SU-DHL-6 (cell line): ENCODE results near the gene RTN4.

Experiments used
- H2AFZ ChIP-seq: fragments of 200-600 bp; sonication (generic); 2 replicates; pipeline ENCODE4 v1.6.1; 2014; ENCODE audit warnings: low read depth, mild to moderate bottlenecking, moderate library complexity, mixed read lengths, antibody characterized with exemption, low read length; ENCODE audit not compliant: severe bottlenecking
- H3F3A ChIP-seq: fragments of 200-600 bp; shearing (Covaris generic); 2 replicates; pipeline ENCODE4 v1.6.0; 2016; ENCODE audit warnings: antibody characterized with exemption, mild to moderate bottlenecking; ENCODE audit not compliant: insufficient read depth
- H3K27ac ChIP-seq: fragments of 200-600 bp; sonication (generic); 2 replicates; pipeline ENCODE4 v1.5.1; 2016; ENCODE audit warnings: low read depth, mild to moderate bottlenecking, low read length, moderate library complexity, mixed read lengths
- H3K27me3 ChIP-seq: fragments of 200-600 bp; sonication (generic), shearing (Covaris generic); 2 replicates; pipeline ENCODE4 v1.6.0; 2014; ENCODE audit warnings: mild to moderate bottlenecking, low read length
- H3K36me3 ChIP-seq: fragments of 200-600 bp; sonication (generic); 2 replicates; pipeline ENCODE4 v1.6.1; 2014; ENCODE audit warnings: mild to moderate bottlenecking, low read length, mixed read lengths
- H3K4me2 ChIP-seq: fragments of 300-600, 200-600 bp; shearing (Covaris generic), sonication (generic); 2 replicates; pipeline ENCODE4 v1.6.0; 2014; ENCODE audit warnings: low read length, low read depth, mild to moderate bottlenecking; ENCODE audit not compliant: poor library complexity, severe bottlenecking
- H3K4me3 ChIP-seq: fragments of 200-600 bp; sonication (generic); 2 replicates; pipeline ENCODE4 v1.5.1; 2014; ENCODE audit warnings: antibody characterized with exemption, low read length, mild to moderate bottlenecking, mixed read lengths; ENCODE audit not compliant: insufficient read depth, poor library complexity, severe bottlenecking
- H3K79me2 ChIP-seq: fragments of 200-600 bp; sonication (generic); 2 replicates; pipeline ENCODE4 v1.6.1; 2014; ENCODE audit warnings: mild to moderate bottlenecking, low read length, moderate library complexity; ENCODE audit not compliant: insufficient read depth
- H3K9ac ChIP-seq: fragments of 200-600 bp; sonication (generic); 2 replicates; pipeline ENCODE4 v1.7.0; 2014; ENCODE audit warnings: mild to moderate bottlenecking, low read length
- H3K9me2 ChIP-seq: fragments of 200-600 bp; sonication (generic); replicated peaks from 2 replicates; pipeline ENCODE4 v1.6.1; 2014; ENCODE audit warnings: low read length; ENCODE audit not compliant: insufficient read depth
- H3K9me3 ChIP-seq: fragments of 200-600 bp; sonication (generic); 2 replicates; pipeline ENCODE4 v1.6.1; 2014; ENCODE audit warnings: low read length, mixed read lengths; ENCODE audit not compliant: insufficient read depth
- H4K20me1 ChIP-seq: fragments of 200-600 bp; sonication (generic); 2 replicates; pipeline ENCODE4 v1.6.1; 2014; ENCODE audit warnings: low read depth, mild to moderate bottlenecking, antibody characterized with exemption, low read length, moderate library complexity, mixed read lengths
- EZH2phosphoT487 ChIP-seq: fragments of 200-600 bp; sonication (generic), shearing (Covaris generic); conservative IDR thresholded peaks from 2 replicates; pipeline ENCODE4 v1.6.1; 2018; ENCODE audit warnings: mild to moderate bottlenecking, antibody characterized with exemption, low read length, moderate library complexity, mixed read lengths
- TF ChIP-seq, protein P1 (sequence below): fragments of 200-600 bp; sonication (generic); IDR thresholded peaks from one replicate; pipeline ENCODE4 v1.5.1; 2017; ENCODE audit warnings: antibody characterized with exemption, mild to moderate bottlenecking, low read length, moderate library complexity; ENCODE audit not compliant: insufficient read depth, poor library complexity, severe bottlenecking

RTN4 gene

DNA sequence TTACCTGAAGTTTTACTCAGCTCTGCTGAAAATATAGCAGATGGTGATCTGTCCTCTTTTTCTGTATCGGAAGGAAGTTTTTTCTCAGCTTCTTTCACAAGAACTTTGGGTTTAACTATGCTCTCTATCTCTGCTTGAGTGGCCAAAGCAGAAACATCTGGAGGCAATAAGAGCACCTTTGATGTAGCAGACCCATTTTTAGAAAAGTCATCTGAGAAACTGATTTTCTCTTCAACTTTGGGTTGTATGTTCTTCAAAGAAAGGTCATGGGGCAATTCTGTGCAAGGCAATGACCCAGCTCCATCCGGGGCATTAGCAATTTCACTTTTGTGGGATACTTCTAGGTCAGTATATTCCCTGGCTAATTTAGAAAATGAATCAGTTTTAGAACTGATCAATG lies 25.2 kb downstream of the RTN4 start:
- H3K9me2 ChIP-seq: no peaks in the 10 kb centered on the region
- TF ChIP-seq EZH2phosphoT487: no peak
- TF ChIP-seq, protein P1, sequence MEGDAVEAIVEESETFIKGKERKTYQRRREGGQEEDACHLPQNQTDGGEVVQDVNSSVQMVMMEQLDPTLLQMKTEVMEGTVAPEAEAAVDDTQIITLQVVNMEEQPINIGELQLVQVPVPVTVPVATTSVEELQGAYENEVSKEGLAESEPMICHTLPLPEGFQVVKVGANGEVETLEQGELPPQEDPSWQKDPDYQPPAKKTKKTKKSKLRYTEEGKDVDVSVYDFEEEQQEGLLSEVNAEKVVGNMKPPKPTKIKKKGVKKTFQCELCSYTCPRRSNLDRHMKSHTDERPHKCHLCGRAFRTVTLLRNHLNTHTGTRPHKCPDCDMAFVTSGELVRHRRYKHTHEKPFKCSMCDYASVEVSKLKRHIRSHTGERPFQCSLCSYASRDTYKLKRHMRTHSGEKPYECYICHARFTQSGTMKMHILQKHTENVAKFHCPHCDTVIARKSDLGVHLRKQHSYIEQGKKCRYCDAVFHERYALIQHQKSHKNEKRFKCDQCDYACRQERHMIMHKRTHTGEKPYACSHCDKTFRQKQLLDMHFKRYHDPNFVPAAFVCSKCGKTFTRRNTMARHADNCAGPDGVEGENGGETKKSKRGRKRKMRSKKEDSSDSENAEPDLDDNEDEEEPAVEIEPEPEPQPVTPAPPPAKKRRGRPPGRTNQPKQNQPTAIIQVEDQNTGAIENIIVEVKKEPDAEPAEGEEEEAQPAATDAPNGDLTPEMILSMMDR: no peak
- peaks cover 12% of the 10 kb centered on the region; the same call in 1 of the 2 replicates for H4K20me1 ChIP-seq
- H2AFZ ChIP-seq: no peak overlapping the region
- H3K27me3 ChIP-seq: no peaks in the 10 kb centered on the region
- H3K27ac ChIP-seq: no peak overlapping the region
- H3K9me3 ChIP-seq: no peaks in the 10 kb centered on the region
- no peak overlapping the region for H3K9ac ChIP-seq
- H3K36me3 ChIP-seq: 0 out of 2 replicates have a peak, but pooled peaks cover 2% of the 10 kb centered on the region
- H3K4me2 ChIP-seq: no peak overlapping the region
- peaks cover 13% of the 10 kb centered on the region for H3F3A ChIP-seq
- H3K79me2 ChIP-seq: peaks cover 86% of the 10 kb centered on the region
- no peak overlapping the region for H3K4me3 ChIP-seq

GRCh38 chr2:55022476-55022875 lies 27.8 kb downstream of the RTN4 start:
- Histone ChIP-seq H3F3A (peaks cover 24% of the 10 kb centered on the region), H3K9me3 (no peaks in the 10 kb centered on the region), H3K9me2 (no peaks in the 10 kb centered on the region), H3K4me2 (no peak overlapping the region), H2AFZ (no peak overlapping the region), H3K79me2 (peaks cover 87% of the 10 kb centered on the region), H3K36me3 (peaks cover 6% of the 10 kb centered on the region; the same call in 1 of the 2 replicates), H3K27ac (no peak overlapping the region), H3K27me3 (no peaks in the 10 kb centered on the region), H4K20me1 (peaks cover 13% of the 10 kb centered on the region), H3K4me3 (no peak overlapping the region), H3K9ac (no peak overlapping the region)
- TF ChIP-seq EZH2phosphoT487: no peak
- TF ChIP-seq, protein P1: no peak

DNA sequence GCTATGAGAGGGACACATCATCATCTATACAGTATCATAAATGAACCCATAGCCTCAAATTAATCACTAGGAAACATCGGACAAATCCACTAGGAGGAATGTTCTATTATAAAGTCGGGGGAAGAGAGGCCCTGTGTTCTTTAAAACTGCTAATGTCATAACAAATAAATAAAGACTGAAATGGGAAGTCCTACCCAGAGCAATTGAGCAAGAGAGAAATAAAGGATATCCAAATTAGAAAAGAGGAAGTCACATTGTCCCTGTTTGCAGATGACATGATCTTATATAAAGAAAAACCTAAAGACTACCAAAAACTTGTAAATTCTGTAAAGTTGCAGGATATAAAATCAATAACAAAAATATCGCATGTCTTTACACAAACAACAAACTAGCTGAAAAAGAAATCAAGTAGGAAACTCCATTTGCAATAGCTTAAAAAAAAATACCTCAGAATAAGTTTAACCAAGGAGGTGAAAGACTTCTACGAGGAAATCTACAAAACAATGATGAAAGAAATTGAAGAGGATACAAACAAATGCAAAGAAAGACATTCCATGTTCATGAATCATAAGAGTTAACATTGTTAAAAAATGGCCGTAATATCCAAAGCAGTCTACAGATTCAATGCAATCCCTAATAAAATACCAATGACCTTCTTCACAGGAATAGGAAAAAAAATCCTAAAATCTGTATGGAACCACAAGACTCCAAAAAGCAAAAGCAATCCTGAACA lies 30.6 kb downstream of the RTN4 start:
- H3K4me3 ChIP-seq: no peak overlapping the region
- no peak overlapping the region for H3K9ac ChIP-seq
- peaks cover 24% of the 10 kb centered on the region for H3F3A ChIP-seq
- no peak overlapping the region for H2AFZ ChIP-seq
- no peaks in the 10 kb centered on the region for H3K9me2 ChIP-seq
- peaks cover 22% of the 10 kb centered on the region; the same call in 1 of the 2 replicates for H4K20me1 ChIP-seq
- H3K9me3 ChIP-seq: no peaks in the 10 kb centered on the region
- no peak overlapping the region for H3K27ac ChIP-seq
- H3K36me3 ChIP-seq: peaks cover 7% of the 10 kb centered on the region; the same call in 1 of the 2 replicates
- no peak overlapping the region for H3K4me2 ChIP-seq
- no peaks in the 10 kb centered on the region for H3K27me3 ChIP-seq
- TF ChIP-seq EZH2phosphoT487: no peak
- TF ChIP-seq, protein P1: no peak
- peaks cover 86% of the 10 kb centered on the region for H3K79me2 ChIP-seq
